ENCODE measurements around the gene BCL7C.
A peak's percentile ranks its signal among the peaks of the same experiment; 100 is the strongest.

The BCL7C gene

DNA sequence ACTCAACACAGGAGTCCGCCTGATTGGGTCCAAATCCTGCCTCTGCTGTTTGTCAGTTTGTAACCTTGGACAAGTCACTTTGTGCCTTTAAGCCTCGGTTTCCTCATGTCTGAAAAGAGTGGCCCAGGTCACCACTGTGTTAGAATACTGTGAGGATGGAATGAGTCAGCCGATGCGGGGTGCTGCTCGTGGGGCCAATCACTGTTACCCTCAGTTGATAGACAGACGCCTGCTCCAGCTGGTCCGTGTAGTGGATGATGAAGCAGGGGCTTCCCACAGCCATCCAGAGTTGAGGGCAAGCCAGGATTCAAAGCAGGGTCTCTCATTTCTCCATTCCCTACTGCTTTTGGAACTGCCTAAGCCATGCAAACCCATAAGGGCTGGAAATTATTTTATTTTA is 35.3 kb upstream of the BCL7C start:
- H2AK5ac ChIP-seq (ENCODE audit: low read depth, low read length): no peak overlapping the region
- no peak overlapping the region for H3K18ac ChIP-seq (ENCODE audit: low read length)
- no peak overlapping the region for H2AFZ ChIP-seq (ENCODE audit: low read length)
- no peak overlapping the region for H3K9ac ChIP-seq (ENCODE audit: low read depth, low read length, poor library complexity)
- H4K8ac ChIP-seq (ENCODE audit: low read depth, low read length): no peak overlapping the region
- no peak overlapping the region for H3K4ac ChIP-seq (ENCODE audit: low read length)
- no peak overlapping the region for H2BK12ac ChIP-seq (ENCODE audit: low read length)
- peaks cover 47 to 80% of the 10 kb centered on the region in 2 donors for H3K36me3 ChIP-seq (replicated peaks in 1 of 2; ENCODE audit: control insufficient read depth in 2 of 2, insufficient read depth in 2 of 2, low read length in 2 of 2)
- H3K9me3 ChIP-seq (replicated peaks in 1 of 2; ENCODE audit: control insufficient read depth in 2 of 2, insufficient read depth in 1 of 2, low read depth in 1 of 2, low read length in 2 of 2): no peaks in the 10 kb centered on the region
- H3K27ac ChIP-seq (replicated peaks; ENCODE audit: low read length): no peak overlapping the region
- H3K14ac ChIP-seq (ENCODE audit: low read length): no peak overlapping the region
- no peak overlapping the region for H4K91ac ChIP-seq (ENCODE audit: low read depth, low read length, poor library complexity)
- H2BK5ac ChIP-seq (ENCODE audit: low read length): no peak overlapping the region
- H3K4me1 ChIP-seq (ENCODE audit: control insufficient read depth in 2 of 2, insufficient read depth in 1 of 2, low read depth in 1 of 2, low read length in 2 of 2): peaks cover 5 to 6% of the 10 kb centered on the region in 2 donors
- H3K27me3 ChIP-seq (ENCODE audit: control insufficient read depth in 3 of 3, insufficient read depth in 3 of 3, low read depth in 1 of 3, low read length in 3 of 3): no peaks in the 10 kb centered on the region
- H2BK120ac ChIP-seq (ENCODE audit: low read depth, low read length): no peak overlapping the region
- H3K4me3 ChIP-seq (ENCODE audit: low read length in 2 of 2): no peak overlapping the region
- no peak overlapping the region for H3K23ac ChIP-seq (ENCODE audit: low read depth, low read length, poor library complexity)
- no peak overlapping the region for H2BK15ac ChIP-seq (ENCODE audit: low read length)
- no peak overlapping the region for H3K4me2 ChIP-seq (ENCODE audit: insufficient read depth, low read length, poor library complexity, severe bottlenecking)
- DNase-seq (ENCODE audit: low spot score): no peak
- WGBS, 2 donors (ENCODE audit: extremely low coverage in 2 of 2, insufficient read length in 2 of 2, insufficient replicate concordance in 1 of 2): no CpG with 5 or more reads among the region's 7 CpGs
- peaks cover 12% of the 10 kb centered on the region for H3K79me1 ChIP-seq (ENCODE audit: low read depth, low read length)

GRCh38 chr16:30928390-30928789 is 34.5 kb upstream of the BCL7C start:
- H3K14ac ChIP-seq (ENCODE audit: low read length): no peak overlapping the region
- no peak overlapping the region for H4K91ac ChIP-seq (ENCODE audit: low read depth, low read length, poor library complexity)
- H3K9ac ChIP-seq (ENCODE audit: low read depth, low read length, poor library complexity): no peak overlapping the region
- no peak overlapping the region for H2BK120ac ChIP-seq (ENCODE audit: low read depth, low read length)
- H2BK5ac ChIP-seq (ENCODE audit: low read length): no peak overlapping the region
- no peak overlapping the region for H2BK12ac ChIP-seq (ENCODE audit: low read length)
- no peak overlapping the region for H2AK5ac ChIP-seq (ENCODE audit: low read depth, low read length)
- no peak overlapping the region for H3K4me2 ChIP-seq (ENCODE audit: insufficient read depth, low read length, poor library complexity, severe bottlenecking)
- no peak overlapping the region for H3K4ac ChIP-seq (ENCODE audit: low read length)
- no peak overlapping the region for H3K27ac ChIP-seq (replicated peaks; ENCODE audit: low read length)
- peaks cover 47 to 73% of the 10 kb centered on the region in 2 donors for H3K36me3 ChIP-seq (replicated peaks in 1 of 2; ENCODE audit: control insufficient read depth in 2 of 2, insufficient read depth in 2 of 2, low read length in 2 of 2)
- no peak overlapping the region for H2AFZ ChIP-seq (ENCODE audit: low read length)
- H3K79me1 ChIP-seq (ENCODE audit: low read depth, low read length): peaks cover 12% of the 10 kb centered on the region
- no peak for DNase-seq (ENCODE audit: low spot score)
- no CpG with 5 or more reads among the region's 11 CpGs for WGBS, 2 donors (ENCODE audit: extremely low coverage in 2 of 2, insufficient read length in 2 of 2, insufficient replicate concordance in 1 of 2)
- no peak overlapping the region for H2BK15ac ChIP-seq (ENCODE audit: low read length)
- H3K4me3 ChIP-seq (ENCODE audit: low read length in 2 of 2): no peak overlapping the region
- H3K27me3 ChIP-seq (ENCODE audit: control insufficient read depth in 3 of 3, insufficient read depth in 3 of 3, low read depth in 1 of 3, low read length in 3 of 3): no peaks in the 10 kb centered on the region
- H3K9me3 ChIP-seq (replicated peaks in 1 of 2; ENCODE audit: control insufficient read depth in 2 of 2, insufficient read depth in 1 of 2, low read depth in 1 of 2, low read length in 2 of 2): no peaks in the 10 kb centered on the region
- peaks cover 5 to 6% of the 10 kb centered on the region in 2 donors for H3K4me1 ChIP-seq (ENCODE audit: control insufficient read depth in 2 of 2, insufficient read depth in 1 of 2, low read depth in 1 of 2, low read length in 2 of 2)
- H3K18ac ChIP-seq (ENCODE audit: low read length): no peak overlapping the region
- no peak overlapping the region for H4K8ac ChIP-seq (ENCODE audit: low read depth, low read length)
- H3K23ac ChIP-seq (ENCODE audit: low read depth, low read length, poor library complexity): no peak overlapping the region

- no peak overlapping the region for H3K4ac ChIP-seq (ENCODE audit: low read length)
- H3K27me3 ChIP-seq (ENCODE audit: control insufficient read depth in 3 of 3, insufficient read depth in 3 of 3, low read depth in 1 of 3, low read length in 3 of 3): no peaks in the 10 kb centered on the region
Measured at GRCh38 chr16:30927789-30928378, 34.0 kb upstream of the BCL7C start.

DNA sequence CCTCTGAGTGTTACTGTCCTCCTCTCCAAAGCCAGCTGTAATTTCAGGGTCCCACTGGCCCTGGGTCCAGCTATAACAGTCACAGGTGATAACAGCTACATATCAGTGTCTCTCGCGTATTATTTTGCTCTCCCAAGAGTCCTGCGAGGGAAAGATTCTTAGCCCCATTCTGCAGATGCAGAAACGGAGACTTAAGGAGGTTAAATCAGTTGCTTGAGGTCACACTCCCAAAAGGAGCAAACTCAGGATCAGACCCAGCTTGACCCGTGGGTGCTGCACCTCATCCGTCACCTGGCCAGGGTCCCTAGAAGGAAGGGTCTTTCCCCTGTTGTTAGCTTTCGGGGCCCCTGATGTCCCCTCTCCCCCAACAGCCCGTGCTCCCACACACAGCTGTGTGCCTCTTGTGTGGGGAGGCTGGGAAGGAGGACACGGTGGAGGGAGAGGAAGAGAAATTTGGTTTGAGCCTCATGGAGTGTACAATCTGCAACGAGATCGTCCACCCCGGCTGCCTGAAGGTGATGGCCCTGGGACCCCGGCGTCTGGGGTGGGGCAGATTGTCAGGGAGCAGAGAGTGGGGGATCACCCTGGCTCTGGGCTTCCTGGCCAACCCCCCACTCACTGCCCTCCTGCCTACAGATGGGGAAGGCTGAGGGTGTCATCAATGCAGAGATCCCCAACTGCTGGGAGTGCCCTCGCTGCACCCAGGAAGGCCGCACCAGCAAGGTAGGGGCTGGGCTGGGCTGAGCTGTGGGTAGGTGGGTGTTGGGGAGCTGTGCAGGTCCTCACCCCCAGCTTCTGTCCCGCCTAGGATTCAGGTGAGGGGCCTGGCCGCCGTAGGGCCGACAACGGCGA is 33.3 kb upstream of the BCL7C start:
- DNase-seq (ENCODE audit: low spot score): no peak
- Histone ChIP-seq H3K4me3 (ENCODE audit: low read length in 2 of 2) (no peak overlapping the region), H2BK5ac (ENCODE audit: low read length) (no peak overlapping the region), H3K4me2 (ENCODE audit: insufficient read depth, low read length, poor library complexity, severe bottlenecking) (no peak overlapping the region), H3K36me3 (replicated peaks in 1 of 2; ENCODE audit: control insufficient read depth in 2 of 2, insufficient read depth in 2 of 2, low read length in 2 of 2) (peaks cover 42 to 62% of the 10 kb centered on the region in 2 donors), H3K4me1 (ENCODE audit: control insufficient read depth in 2 of 2, insufficient read depth in 1 of 2, low read depth in 1 of 2, low read length in 2 of 2) (peaks cover 5 to 6% of the 10 kb centered on the region in 2 donors), H4K8ac (ENCODE audit: low read depth, low read length) (no peak overlapping the region), H2BK120ac (ENCODE audit: low read depth, low read length) (no peak overlapping the region), H3K79me1 (ENCODE audit: low read depth, low read length) (peaks cover 12% of the 10 kb centered on the region), H3K4ac (ENCODE audit: low read length) (no peak overlapping the region), H2AFZ (ENCODE audit: low read length) (no peak overlapping the region), H3K18ac (ENCODE audit: low read length) (peak overlapping the region; percentile 42), H4K91ac (ENCODE audit: low read depth, low read length, poor library complexity) (no peak overlapping the region), H3K14ac (ENCODE audit: low read length) (no peak overlapping the region), H2BK12ac (ENCODE audit: low read length) (no peak overlapping the region), H3K27me3 (ENCODE audit: control insufficient read depth in 3 of 3, insufficient read depth in 3 of 3, low read depth in 1 of 3, low read length in 3 of 3) (no peaks in the 10 kb centered on the region), H3K9ac (ENCODE audit: low read depth, low read length, poor library complexity) (no peak overlapping the region), H3K23ac (ENCODE audit: low read depth, low read length, poor library complexity) (no peak overlapping the region), H2BK15ac (ENCODE audit: low read length) (no peak overlapping the region), H3K9me3 (replicated peaks in 1 of 2; ENCODE audit: control insufficient read depth in 2 of 2, insufficient read depth in 1 of 2, low read depth in 1 of 2, low read length in 2 of 2) (no peaks in the 10 kb centered on the region), H2AK5ac (ENCODE audit: low read depth, low read length) (peak overlapping the region; percentile 22), H3K27ac (replicated peaks; ENCODE audit: low read length) (no peak overlapping the region)
- no CpG with 5 or more reads among the region's 22 CpGs for WGBS, 2 donors (ENCODE audit: extremely low coverage in 2 of 2, insufficient read length in 2 of 2, insufficient replicate concordance in 1 of 2)

More at GRCh38 chr16:30927789-30928378, 34.0 kb upstream of the BCL7C start:
- Histone ChIP-seq H2BK12ac (ENCODE audit: low read length) (no peak overlapping the region), H3K4me3 (ENCODE audit: low read length in 2 of 2) (no peak overlapping the region), H3K9me3 (replicated peaks in 1 of 2; ENCODE audit: control insufficient read depth in 2 of 2, insufficient read depth in 1 of 2, low read depth in 1 of 2, low read length in 2 of 2) (no peaks in the 10 kb centered on the region), H3K4me2 (ENCODE audit: insufficient read depth, low read length, poor library complexity, severe bottlenecking) (no peak overlapping the region), H2BK120ac (ENCODE audit: low read depth, low read length) (no peak overlapping the region), H3K23ac (ENCODE audit: low read depth, low read length, poor library complexity) (no peak overlapping the region), H3K18ac (ENCODE audit: low read length) (peak overlapping the region; percentile 75), H2BK5ac (ENCODE audit: low read length) (no peak overlapping the region), H3K79me1 (ENCODE audit: low read depth, low read length) (peaks cover 12% of the 10 kb centered on the region), H3K14ac (ENCODE audit: low read length) (no peak overlapping the region), H3K4me1 (ENCODE audit: control insufficient read depth in 2 of 2, insufficient read depth in 1 of 2, low read depth in 1 of 2, low read length in 2 of 2) (peaks cover 5 to 6% of the 10 kb centered on the region in 2 donors), H2AFZ (ENCODE audit: low read length) (no peak overlapping the region), H2BK15ac (ENCODE audit: low read length) (no peak overlapping the region), H3K9ac (ENCODE audit: low read depth, low read length, poor library complexity) (no peak overlapping the region), H4K8ac (ENCODE audit: low read depth, low read length) (peak overlapping the region; percentile 25), H3K27ac (replicated peaks; ENCODE audit: low read length) (no peak overlapping the region), H3K36me3 (replicated peaks in 1 of 2; ENCODE audit: control insufficient read depth in 2 of 2, insufficient read depth in 2 of 2, low read length in 2 of 2) (peaks cover 47 to 69% of the 10 kb centered on the region in 2 donors), H2AK5ac (ENCODE audit: low read depth, low read length) (no peak overlapping the region), H4K91ac (ENCODE audit: low read depth, low read length, poor library complexity) (no peak overlapping the region)
- DNase-seq (ENCODE audit: low spot score): peak; percentile 48
- WGBS, 2 donors (ENCODE audit: extremely low coverage in 2 of 2, insufficient read length in 2 of 2, insufficient replicate concordance in 1 of 2): no CpG with 5 or more reads among the region's 15 CpGs
